IPS DF 6.9 (cell line): ENCODE measurements around the gene ELFN1.

ENCODE experiments used
- DNase-seq: peaks from one replicate; pipeline ENCODE4 v3.0.0-alpha.2; 2013; ENCODE audit warnings: low read depth, low spot score
- H3K27ac ChIP-seq: one replicate; pipeline ENCODE4 v1.5.1; 2013; ENCODE audit warnings: low read length, control low read depth
- H3K27me3 ChIP-seq: 2 replicates; pipeline ENCODE4 v1.6.1; 2013; ENCODE audit warnings: mild to moderate bottlenecking, low read length; ENCODE audit not compliant: control insufficient read depth, insufficient read depth
- H3K36me3 ChIP-seq: 2 replicates; pipeline ENCODE4 v1.6.1; 2013; ENCODE audit warnings: low read length; ENCODE audit not compliant: control insufficient read depth, insufficient read depth
- H3K4me1 ChIP-seq: 2 replicates; pipeline ENCODE4 v1.6.1; 2013; ENCODE audit warnings: low read length; ENCODE audit not compliant: control insufficient read depth, insufficient read depth
- H3K4me3 ChIP-seq: 2 replicates; pipeline ENCODE4 v1.5.1; 2013; ENCODE audit warnings: mild to moderate bottlenecking, low read length
- H3K9me3 ChIP-seq: 2 replicates; pipeline ENCODE4 v1.6.1; 2013; ENCODE audit warnings: low read length, inconsistent platforms; ENCODE audit not compliant: control insufficient read depth, insufficient read depth
- WGBS: extraction: QIAGEN DNeasy Blood & Tissue Kit; methylation state at CpG from one replicate; pipeline ENCODE4 v1.1.7; 2013; ENCODE audit warnings: mixed read lengths, missing lambda C conversion rate; ENCODE audit not compliant: insufficient read length, insufficient coverage; 5-methylcytosine and 5-hydroxymethylcytosine counted together

Gene ELFN1

DNA sequence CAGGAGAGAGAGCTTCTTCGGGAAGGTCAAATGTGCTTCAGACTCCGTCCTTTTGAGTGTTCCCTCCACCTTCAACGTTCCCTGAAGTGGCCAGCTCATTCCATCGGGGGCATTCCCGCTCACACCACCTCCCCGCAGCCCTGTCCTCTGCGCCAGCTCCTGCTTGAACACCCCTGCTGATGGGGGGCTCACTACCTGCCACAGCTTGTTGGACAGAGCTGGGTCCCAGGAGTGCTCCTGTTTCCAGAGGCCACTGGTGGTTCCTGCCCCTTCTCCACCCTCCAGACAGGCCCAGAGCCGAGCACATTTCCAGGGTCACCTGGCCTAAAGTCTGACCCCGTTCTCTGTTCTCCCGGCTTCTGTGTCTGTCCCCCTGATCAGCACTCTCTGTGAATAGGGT lies 67.4 kb downstream of the ELFN1 start:
- Histone ChIP-seq H3K36me3 (no peaks in the 10 kb centered on the region), H3K4me3 (no peak overlapping the region), H3K27ac (no peak overlapping the region), H3K4me1 (no peaks in the 10 kb centered on the region; the same call in 1 of the 2 replicates), H3K9me3 (no peaks in the 10 kb centered on the region), H3K27me3 (no peaks in the 10 kb centered on the region)
- no peak for DNase-seq
- no CpG with 5 or more reads among the region's 10 CpGs for WGBS

DNA sequence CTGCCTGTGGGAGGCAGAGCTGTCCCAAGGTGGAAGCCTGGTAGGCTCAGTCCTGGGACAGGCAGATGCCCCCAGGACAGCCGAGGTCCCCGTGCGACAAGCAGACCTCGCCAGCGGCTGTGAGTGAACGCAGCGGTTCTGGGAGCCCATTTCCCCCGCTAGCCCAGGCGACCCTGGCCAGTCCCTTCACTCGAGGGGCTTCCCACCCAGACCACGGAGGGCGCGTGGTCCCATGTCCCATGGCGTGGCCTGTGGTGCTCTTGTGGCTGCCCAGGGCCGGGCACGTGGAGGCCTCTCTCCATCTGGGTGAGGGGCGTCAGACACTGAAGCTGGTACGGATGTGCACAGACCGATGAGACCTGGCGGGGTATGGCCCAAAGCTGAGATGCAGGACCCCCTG lies 67.9 kb downstream of the ELFN1 start:
- Histone ChIP-seq H3K27me3 (no peaks in the 10 kb centered on the region), H3K36me3 (no peaks in the 10 kb centered on the region), H3K27ac (no peak overlapping the region), H3K4me3 (no peak overlapping the region), H3K9me3 (no peaks in the 10 kb centered on the region), H3K4me1 (no peaks in the 10 kb centered on the region; the same call in 1 of the 2 replicates)
- no peak for DNase-seq
- no CpG with 5 or more reads among the region's 20 CpGs for WGBS

DNA sequence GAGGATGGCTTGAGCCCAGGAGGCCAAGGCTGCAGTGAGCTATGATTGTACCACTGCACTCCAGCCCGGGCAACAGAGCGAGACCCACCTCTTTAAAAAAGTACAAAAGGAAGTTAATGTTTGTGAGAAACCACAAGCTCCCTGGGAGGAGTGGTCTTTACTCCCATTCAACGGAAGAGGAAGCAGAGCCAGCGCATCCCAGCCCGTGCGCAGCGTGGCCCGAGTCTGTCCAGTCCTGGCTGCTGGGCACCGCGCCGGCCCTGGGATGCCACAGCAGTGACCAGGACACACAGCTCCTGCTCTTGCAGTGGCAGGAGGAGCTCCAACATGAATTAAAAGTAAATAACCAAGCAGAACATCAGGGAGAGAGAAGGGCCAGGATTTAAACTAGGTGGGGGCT lies 68.4 kb downstream of the ELFN1 start:
- Histone ChIP-seq H3K4me1 (no peaks in the 10 kb centered on the region; the same call in 1 of the 2 replicates), H3K4me3 (no peak overlapping the region), H3K36me3 (no peaks in the 10 kb centered on the region), H3K27ac (no peak overlapping the region), H3K27me3 (no peaks in the 10 kb centered on the region), H3K9me3 (no peaks in the 10 kb centered on the region)
- DNase-seq = no peak
- no CpG with 5 or more reads among the region's 11 CpGs for WGBS

DNA sequence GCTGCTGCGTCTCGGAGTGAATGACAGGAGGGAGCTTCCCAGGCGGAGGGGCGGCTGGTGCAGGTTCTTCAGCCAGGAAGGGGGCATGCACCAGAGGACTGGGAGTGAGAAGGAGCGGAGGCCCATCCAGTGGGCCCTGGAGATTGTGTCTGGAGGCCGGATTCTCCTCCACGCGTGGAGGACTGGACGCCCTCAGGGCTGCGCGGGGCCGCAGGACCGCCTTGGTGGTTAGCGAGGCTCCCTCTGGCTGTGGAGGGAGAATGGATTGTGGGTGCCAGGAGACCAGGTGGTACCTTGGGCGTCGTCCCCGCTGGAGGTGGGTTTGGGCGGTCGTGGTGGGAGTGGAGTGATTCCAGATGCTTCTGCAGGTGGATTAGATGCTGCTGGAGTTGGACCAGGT lies 68.9 kb downstream of the ELFN1 start:
- Histone ChIP-seq H3K4me3 (no peak overlapping the region), H3K27ac (no peak overlapping the region), H3K27me3 (no peaks in the 10 kb centered on the region), H3K36me3 (no peaks in the 10 kb centered on the region), H3K4me1 (no peaks in the 10 kb centered on the region; the same call in 1 of the 2 replicates), H3K9me3 (no peaks in the 10 kb centered on the region)
- no CpG with 5 or more reads among the region's 19 CpGs for WGBS
- DNase-seq = no peak

DNA sequence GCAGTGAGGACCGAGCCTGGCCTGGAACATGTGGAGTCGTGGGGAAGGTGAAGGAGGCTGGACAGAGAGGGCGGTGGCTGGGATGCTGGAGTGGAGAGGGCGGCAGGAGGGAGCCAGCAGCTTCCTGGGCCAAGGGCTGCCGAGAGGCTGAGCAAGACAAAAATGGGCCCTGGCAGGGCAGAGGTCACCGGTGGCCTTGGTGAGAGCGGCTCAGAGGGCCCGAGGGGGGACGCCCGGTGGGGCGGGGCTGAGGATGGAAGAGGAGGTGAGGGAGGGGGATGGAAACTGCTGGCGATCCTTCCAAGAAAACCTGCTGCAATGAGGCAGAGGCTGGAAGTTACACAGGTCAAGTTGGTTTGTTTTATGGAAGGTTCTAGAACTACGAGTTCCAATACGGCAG lies 69.5 kb downstream of the ELFN1 start:
- WGBS = no CpG with 5 or more reads among the region's 14 CpGs
- H3K27me3 ChIP-seq = no peaks in the 10 kb centered on the region

DNA sequence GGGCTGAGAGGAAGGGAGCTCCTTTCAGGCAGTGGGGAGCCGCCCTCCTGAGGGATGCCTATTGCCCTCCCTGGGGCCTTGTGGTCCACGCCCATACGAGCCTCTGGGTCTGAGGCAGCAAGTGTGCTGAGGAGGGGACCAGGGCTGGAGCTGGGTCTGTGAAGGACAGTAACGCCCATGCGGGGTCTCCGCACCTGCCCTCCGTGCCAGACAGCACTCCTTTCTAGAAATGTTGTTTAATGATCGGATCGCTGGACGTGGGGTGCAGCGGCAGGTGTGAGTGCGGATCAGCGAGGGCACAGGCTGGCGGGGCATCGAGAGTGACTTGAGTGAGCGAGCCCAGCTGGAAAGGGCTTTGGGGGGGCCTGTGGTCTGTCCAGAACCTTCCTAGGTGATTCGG lies 70.1 kb downstream of the ELFN1 start:
- peaks cover 4% of the 10 kb centered on the region; the same call in 1 of the 2 replicates for H3K36me3 ChIP-seq

More for the DNA sequence above, 69.5 kb downstream of the ELFN1 start:
- Histone ChIP-seq H3K4me3 (no peak overlapping the region), H3K4me1 (no peaks in the 10 kb centered on the region; the same call in 1 of the 2 replicates), H3K36me3 (no peaks in the 10 kb centered on the region), H3K27ac (no peak overlapping the region), H3K9me3 (no peaks in the 10 kb centered on the region)
- DNase-seq = no peak

DNA sequence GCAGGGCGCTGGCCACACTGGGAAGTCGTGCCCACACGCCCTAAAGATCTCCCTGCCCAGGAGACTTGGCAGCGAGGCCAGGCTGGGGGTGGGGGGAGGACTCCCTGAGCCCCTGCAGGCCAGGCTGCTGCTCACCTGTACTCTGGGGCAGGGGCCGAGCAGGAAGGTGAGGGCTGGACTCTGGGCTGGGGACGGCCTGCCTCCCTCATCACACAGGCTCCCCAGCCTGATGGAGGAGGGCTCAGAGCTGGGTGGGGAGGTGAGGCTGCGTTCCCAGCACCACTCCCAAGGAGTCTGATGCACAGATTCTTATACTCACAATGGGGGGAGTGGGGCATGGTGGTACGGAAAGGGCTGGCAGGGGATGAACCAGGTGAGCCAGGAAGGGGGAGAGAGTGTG lies 71.2 kb downstream of the ELFN1 start:
- Histone ChIP-seq H3K4me1 (no peaks in the 10 kb centered on the region; the same call in 1 of the 2 replicates), H3K27me3 (no peaks in the 10 kb centered on the region), H3K9me3 (no peaks in the 10 kb centered on the region), H3K27ac (no peak overlapping the region), H3K36me3 (peaks cover 4% of the 10 kb centered on the region; the same call in 1 of the 2 replicates), H3K4me3 (no peak overlapping the region)
- DNase-seq = no peak
- WGBS = no CpG with 5 or more reads among the region's 8 CpGs

More for the DNA sequence above, 70.1 kb downstream of the ELFN1 start:
- Histone ChIP-seq H3K27me3 (no peaks in the 10 kb centered on the region), H3K4me1 (no peaks in the 10 kb centered on the region; the same call in 1 of the 2 replicates), H3K9me3 (no peaks in the 10 kb centered on the region), H3K27ac (no peak overlapping the region), H3K4me3 (no peak overlapping the region)
- no peak for DNase-seq
- no CpG with 5 or more reads among the region's 17 CpGs for WGBS

DNA sequence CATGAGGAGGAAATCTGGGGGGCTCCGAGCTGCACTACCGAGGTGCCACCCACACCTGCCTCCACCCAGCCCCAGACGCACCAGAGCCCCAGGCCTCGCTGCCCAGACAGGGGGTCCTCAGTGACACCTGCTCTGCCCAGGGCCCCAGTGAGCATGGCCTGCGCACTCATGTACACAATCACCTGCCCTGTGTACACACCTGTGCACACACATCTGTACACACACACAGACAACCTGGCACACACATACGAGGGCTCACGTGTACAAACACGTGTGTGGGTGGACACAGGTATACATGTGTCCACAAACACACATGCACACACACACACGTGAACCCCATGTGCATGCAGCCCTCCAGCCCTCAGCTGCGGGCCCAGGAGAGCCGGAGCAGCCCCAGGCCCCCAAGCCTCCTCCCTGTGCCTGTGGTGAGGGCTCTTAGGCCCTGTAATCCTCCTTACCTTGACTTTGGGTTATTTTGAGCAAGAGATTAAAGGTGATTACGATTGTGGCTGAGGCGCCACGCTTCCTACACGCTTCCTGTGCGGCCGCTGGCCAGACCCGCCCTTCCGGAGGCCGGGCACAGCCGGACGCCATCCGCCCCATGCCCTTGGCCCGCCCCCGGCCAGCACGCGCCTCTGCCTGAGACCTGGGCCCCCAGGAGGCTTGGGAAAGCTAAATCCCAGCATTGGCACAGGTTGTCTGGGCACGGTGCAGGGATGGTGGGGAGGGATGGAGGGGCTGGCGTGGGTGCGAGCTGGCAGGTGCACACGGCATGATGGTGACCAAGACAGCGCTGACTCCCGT lies 71.9 kb downstream of the ELFN1 start:
- Histone ChIP-seq H3K4me1 (no peaks in the 10 kb centered on the region; the same call in 1 of the 2 replicates), H3K27me3 (no peaks in the 10 kb centered on the region), H3K27ac (no peak overlapping the region), H3K36me3 (peaks cover 4% of the 10 kb centered on the region; the same call in 1 of the 2 replicates), H3K9me3 (no peaks in the 10 kb centered on the region), H3K4me3 (no peak overlapping the region)
- WGBS = no CpG with 5 or more reads among the region's 33 CpGs
- no peak for DNase-seq

DNA sequence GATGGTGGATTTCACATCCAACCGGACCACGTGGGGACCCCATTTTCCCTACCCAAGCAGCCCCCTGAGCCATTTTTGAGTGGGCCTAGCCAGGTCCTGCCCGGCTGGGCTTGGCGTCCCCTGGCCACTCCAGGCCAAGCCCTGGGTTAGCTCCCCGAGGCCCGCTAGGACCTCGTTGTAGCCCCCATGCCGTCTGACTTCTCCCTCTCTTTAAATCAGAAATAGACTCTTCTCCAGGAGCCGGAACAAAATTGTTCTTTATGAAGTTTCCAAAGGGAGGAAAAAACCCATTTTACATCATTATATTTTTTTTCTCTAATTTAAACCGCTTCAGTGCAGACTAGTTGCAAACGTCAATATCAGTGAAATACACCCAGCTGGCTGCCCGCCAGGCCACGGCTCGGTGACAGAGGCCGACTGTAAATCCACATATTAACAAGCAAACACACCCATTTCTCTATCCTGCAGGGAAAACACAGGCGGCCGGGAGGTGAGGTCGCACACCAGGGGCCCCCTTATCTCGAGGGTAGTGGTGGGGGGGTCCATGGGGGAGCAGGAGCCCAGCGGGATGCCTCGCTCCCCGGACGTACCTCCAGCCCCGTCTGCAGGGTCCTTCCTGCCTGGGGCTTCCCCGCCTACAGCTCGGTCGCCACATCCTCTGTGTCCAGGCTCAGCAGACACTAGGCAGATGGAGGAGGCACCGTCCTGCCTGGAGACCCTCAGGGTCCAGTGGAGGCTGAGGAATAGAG lies 72.7 kb downstream of the ELFN1 start:
- no peaks in the 10 kb centered on the region for H3K27me3 ChIP-seq
- H3K4me1 ChIP-seq = no peaks in the 10 kb centered on the region; the same call in 1 of the 2 replicates
- H3K27ac ChIP-seq = no peak overlapping the region
- H3K9me3 ChIP-seq = no peaks in the 10 kb centered on the region
- no CpG with 5 or more reads among the region's 28 CpGs for WGBS
- H3K36me3 ChIP-seq = peaks cover 4% of the 10 kb centered on the region; the same call in 1 of the 2 replicates
- H3K4me3 ChIP-seq = no peak overlapping the region
- DNase-seq = no peak

DNA sequence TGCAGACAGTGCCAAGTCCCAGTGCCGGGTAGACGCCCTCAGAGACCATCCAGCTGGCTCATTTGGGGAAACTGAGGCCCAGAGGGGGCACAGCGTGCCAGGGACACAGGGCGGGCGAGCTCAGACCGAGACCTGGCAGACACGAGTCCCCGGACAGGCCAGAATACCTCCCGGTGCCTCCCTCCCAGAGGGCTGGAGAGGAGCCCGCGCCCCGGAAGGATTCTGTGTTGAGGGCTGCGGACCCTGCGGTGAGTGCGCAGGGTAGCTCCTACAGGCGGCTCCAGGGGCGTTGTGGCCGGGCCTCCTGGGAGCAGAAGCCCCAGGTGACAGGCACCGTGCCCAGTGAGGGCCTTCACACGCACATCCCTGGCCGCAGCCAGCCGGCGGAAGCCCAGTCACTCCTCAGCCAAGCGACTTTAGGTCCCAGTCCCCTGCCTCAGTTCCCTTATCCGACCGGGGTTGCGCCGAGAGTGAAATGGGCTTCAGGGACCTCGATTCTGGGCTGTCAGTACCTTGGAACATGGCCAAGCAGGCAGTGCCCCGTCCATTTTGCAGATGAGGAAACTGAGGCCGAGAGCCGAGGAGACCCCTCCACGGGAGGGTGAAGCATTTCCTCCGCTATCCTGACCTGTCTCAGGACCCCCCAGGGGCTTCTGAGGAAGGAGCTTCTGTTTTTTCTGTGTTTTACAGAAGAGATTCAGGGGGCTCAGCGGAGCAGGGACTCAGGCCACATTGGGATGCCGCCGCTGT lies 73.6 kb downstream of the ELFN1 start:
- no peak overlapping the region for H3K27ac ChIP-seq
- H3K36me3 ChIP-seq = peaks cover 4% of the 10 kb centered on the region; the same call in 1 of the 2 replicates
- no peak for DNase-seq
- no CpG with 5 or more reads among the region's 37 CpGs for WGBS
- H3K27me3 ChIP-seq = no peaks in the 10 kb centered on the region
- H3K4me1 ChIP-seq = no peaks in the 10 kb centered on the region; the same call in 1 of the 2 replicates
- no peaks in the 10 kb centered on the region for H3K9me3 ChIP-seq
- no peak overlapping the region for H3K4me3 ChIP-seq
